ENCODE data around the gene FXR1.

Gene FXR1

GRCh38 chr3:181006541-181006940 is 94.1 kb downstream of the FXR1 start:
- DNase-seq (ENCODE audit: low read depth), result no peak
- TF ChIP-seq, protein P1, sequence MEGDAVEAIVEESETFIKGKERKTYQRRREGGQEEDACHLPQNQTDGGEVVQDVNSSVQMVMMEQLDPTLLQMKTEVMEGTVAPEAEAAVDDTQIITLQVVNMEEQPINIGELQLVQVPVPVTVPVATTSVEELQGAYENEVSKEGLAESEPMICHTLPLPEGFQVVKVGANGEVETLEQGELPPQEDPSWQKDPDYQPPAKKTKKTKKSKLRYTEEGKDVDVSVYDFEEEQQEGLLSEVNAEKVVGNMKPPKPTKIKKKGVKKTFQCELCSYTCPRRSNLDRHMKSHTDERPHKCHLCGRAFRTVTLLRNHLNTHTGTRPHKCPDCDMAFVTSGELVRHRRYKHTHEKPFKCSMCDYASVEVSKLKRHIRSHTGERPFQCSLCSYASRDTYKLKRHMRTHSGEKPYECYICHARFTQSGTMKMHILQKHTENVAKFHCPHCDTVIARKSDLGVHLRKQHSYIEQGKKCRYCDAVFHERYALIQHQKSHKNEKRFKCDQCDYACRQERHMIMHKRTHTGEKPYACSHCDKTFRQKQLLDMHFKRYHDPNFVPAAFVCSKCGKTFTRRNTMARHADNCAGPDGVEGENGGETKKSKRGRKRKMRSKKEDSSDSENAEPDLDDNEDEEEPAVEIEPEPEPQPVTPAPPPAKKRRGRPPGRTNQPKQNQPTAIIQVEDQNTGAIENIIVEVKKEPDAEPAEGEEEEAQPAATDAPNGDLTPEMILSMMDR (IDR thresholded peaks at IDR 0.05; ENCODE audit: low read depth, low read length, missing control alignments), result no peak
- no peak overlapping the region for H3K4me3 ChIP-seq (ENCODE audit: low read depth, low read length)

- no peak overlapping the region for H3K4me3 ChIP-seq (ENCODE audit: low read depth, low read length)
- no peak for DNase-seq (ENCODE audit: low read depth)
- TF ChIP-seq, protein P1 (IDR thresholded peaks at IDR 0.05; ENCODE audit: low read depth, low read length, missing control alignments), result no peak
These were observed 94.8 kb downstream of the FXR1 start for GRCh38 chr3:181007262-181007661.

- DNase-seq (ENCODE audit: low read depth), result no peak
- H3K4me3 ChIP-seq (ENCODE audit: low read depth, low read length), result no peak overlapping the region
- TF ChIP-seq, protein P1 (IDR thresholded peaks at IDR 0.05; ENCODE audit: low read depth, low read length, missing control alignments), result no peak
These were observed 96.3 kb downstream of the FXR1 start for GRCh38 chr3:181008796-181009195.

DNA sequence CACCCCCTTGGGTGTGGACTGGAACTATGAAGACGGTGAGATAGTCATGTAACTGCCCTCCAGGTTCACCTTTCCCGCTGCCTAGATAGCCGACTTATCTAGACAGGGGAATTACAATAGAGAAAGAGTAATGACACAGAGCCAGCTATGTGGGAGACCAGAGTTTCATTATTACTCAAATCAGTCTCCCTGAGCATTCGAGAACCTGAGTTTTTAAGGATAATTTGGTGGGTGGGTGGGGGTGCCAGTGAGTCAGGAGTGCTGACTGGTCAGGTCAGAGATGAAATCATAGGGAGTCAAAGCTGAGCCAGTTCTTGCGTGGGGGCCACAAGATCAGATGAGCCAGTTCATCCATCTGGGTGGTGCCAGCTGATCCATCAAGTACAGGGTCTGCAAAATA is 96.8 kb downstream of the FXR1 start:
- H3K4me3 ChIP-seq (ENCODE audit: low read depth, low read length), result no peak overlapping the region
- no peak for DNase-seq (ENCODE audit: low read depth)
- TF ChIP-seq, protein P1 (IDR thresholded peaks at IDR 0.05; ENCODE audit: low read depth, low read length, missing control alignments), result no peak

- H3K4me3 ChIP-seq (ENCODE audit: low read depth, low read length), result no peak overlapping the region
- TF ChIP-seq, protein P1 (IDR thresholded peaks at IDR 0.05; ENCODE audit: low read depth, low read length, missing control alignments), result no peak
- no peak for DNase-seq (ENCODE audit: low read depth)
These were observed 105.2 kb downstream of the FXR1 start for GRCh38 chr3:181017690-181018089.

DNA sequence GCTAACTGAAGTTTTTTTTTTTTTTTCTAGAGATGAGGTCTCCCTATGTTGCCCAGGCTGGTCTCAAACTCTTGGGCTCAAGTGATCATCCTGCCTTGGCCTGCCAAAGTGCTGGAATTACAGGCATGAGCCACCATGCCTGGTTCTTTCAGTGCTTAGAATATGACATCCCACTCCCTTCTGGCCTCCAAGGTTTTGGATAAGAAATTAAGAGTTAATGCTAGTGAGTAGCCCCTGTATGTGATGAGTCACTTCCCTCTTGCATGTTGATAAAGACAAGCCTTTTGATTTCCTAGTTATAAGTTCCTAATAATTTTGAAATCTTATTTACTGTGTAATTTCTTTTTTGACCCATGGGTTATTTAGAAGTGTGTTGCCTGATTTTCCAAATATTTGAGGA is 112.7 kb downstream of the FXR1 start:
- TF ChIP-seq, protein P1 (IDR thresholded peaks at IDR 0.05; ENCODE audit: low read depth, low read length, missing control alignments), result no peak
- no peak overlapping the region for H3K4me3 ChIP-seq (ENCODE audit: low read depth, low read length)
- no peak for DNase-seq (ENCODE audit: low read depth)

DNA sequence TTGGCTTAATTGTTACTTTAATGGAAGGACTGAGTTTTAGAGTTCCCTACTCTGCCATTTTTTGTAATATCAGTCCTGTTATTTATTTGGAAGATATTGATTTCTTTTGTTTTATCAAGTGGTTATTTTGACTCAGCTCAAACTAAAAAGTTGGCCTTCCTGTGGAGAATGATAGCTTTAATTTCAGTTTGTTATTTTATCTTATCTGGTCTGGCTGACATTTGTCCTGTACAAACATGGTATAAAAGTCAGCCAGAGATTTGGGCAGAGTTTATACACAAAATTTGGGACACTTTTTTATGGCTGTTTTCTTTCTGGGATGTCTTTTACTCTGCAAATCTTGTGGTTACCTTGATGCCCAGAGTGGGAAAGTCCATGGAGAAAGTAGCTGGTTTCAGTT is 118.5 kb downstream of the FXR1 start:
- no peak for DNase-seq (ENCODE audit: low read depth)
- H3K4me3 ChIP-seq (ENCODE audit: low read depth, low read length), result no peak overlapping the region
- TF ChIP-seq, protein P1 (IDR thresholded peaks at IDR 0.05; ENCODE audit: low read depth, low read length, missing control alignments), result no peak
